ENCODE results near the gene PRPF31. TPM values are rescaled to one million over a fixed set of nuclear protein-coding genes. Genes with fewer than 3 reads are reported as not detected.
"Not testable (repeated sequence)": the region's sequence is repeated elsewhere in the genome, so short reads cannot be mapped to it uniquely, and the experiment has no call there.

Gene PRPF31
- total RNA-seq, 1 experiment from 2014 or later: 92.3 TPM

DNA sequence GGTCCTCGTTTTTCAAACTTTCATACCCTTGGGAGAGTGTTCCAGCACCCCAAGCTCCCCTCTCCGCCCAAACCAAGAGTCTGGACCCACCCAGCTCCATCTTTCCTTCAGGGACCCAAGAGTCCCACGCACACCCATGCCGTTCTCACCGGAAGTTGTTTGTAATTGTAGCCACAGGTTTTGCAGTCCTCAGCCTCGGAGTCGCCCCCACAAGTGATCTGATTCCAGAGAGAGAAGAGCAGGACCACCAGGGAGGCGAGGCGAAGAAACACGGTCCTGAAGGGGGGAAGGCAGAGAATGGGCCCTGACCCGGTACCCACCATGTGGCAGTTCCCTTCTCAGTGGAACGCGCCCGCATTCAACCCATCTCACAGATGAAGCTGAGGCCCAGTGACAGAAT lies 47.3 kb downstream of the PRPF31 start:
- no peak for DNase-seq (ENCODE audit: low read depth)

DNA sequence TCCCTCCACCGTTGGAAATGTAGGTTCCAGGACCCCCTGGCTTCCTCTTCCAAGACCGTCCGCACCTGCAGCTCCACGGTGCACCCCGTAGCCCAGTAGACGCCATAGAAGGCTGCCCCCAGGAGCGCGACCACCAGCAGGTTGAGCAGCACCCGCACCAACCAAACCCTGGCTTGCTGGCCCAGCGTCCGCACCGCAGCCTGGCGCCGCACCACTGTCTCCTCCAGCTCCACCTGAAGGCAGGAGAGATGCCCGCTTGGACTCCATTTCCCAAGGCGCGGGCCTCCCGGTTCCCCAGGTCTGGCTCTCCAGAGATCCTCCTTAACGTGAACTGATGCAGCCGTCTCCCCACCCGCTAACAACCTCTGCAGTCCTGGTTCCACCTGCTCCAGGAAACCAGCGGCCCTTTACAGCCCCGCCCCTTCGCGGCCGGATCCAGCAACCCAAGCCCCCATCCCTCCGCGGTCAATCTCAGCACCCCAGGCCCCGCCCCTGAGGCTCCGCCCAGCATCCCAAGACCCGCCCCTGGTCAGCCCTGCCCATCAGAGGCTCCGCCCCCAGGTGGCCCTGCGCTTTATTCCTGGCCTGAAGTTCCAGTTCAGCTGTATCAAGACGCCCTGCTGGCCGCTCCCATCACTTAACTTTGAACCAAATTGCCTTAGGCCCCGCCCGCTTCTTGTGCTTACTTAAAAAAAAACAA lies 49.0 kb downstream of the PRPF31 start:
- peak; percentile 83 for DNase-seq (ENCODE audit: low read depth)

DNA sequence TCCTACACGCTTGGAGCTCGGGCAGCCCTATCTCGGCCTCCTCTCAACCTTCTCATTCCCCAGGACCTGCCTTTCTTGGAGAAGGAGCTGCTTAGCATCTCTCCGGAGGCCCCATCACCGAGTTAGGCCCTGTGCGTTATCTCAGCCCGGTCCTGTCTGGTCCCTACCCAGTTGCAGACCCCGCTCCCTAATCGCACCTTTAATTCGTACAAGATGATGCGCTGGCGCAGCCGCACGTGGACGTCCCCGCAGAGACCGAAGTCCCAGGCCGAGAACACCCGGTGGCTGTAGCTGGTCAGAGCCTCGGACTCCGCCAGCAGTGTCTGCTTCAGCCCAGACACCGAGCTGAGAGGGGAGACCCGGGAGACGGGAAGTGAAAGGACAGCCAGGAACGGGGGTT lies 49.7 kb downstream of the PRPF31 start:
- DNase-seq (ENCODE audit: low read depth): no peak

DNA sequence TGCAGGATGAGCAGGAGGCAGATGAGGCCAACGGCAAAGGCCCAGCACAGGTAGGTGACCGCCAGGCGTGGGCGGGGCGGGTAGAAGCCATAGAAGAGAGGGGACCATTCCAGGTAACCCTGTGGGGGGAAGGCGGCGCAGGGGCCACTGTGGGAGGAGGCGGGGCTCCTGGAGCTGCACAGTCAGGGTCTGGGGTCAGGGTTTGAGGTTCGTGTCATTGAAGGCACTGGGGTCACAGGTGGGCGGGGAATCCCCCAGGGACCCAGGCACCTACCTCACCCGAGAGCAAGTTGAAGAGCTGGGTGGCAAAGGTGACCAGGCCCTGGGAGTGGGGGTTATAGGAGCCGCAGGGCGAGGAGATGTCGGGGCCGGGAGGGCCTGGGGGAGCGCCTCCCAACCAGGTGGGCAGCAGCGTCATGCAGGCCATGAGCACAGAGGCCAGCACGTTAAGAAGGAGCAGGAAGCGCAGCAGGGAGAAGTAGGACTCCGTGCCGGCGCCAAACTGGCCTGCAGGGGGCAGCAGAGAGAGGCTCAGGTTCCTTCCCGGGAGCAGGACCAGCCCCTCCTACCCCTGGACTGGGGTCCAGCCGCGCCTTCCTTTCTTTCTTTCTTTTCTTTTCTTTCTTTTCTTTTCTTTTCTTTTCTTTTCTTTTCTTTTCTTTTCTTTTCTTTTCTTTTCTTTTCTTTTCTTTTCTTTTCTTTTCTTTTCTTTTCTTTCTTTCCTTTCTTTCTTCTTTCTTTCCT lies 52.8 kb downstream of the PRPF31 start:
- peak; percentile 92 for DNase-seq (ENCODE audit: low read depth)

DNA sequence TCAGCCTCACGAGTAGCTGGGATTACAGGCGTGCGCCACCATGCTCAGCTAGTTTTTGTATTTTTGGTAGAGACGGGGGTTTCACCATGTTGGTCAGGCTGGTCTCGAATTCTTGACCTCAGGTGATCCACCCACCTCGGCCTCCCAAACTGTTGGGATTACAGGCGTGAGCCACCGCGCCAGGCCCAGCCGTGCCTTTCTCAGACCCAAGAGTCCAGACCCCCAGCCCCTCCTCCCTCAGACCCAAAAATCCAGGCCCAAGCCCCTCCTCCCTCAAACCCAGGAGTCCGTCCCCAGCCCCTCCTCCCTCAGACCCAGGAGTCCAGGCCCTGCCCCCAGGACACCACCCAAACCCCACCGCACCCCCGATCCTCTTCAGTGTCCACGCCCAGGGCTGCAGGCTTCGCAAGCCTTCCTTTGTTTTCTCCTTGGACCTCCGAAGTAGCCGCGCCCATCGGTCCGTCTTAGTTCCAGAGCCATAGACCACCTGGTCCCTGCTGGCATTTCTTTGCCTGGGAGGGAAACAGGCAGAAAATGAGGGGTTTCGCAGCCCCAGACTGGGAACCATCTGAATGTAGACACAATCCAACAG lies 53.7 kb downstream of the PRPF31 start:
- DNase-seq (ENCODE audit: low read depth): no peak

DNA sequence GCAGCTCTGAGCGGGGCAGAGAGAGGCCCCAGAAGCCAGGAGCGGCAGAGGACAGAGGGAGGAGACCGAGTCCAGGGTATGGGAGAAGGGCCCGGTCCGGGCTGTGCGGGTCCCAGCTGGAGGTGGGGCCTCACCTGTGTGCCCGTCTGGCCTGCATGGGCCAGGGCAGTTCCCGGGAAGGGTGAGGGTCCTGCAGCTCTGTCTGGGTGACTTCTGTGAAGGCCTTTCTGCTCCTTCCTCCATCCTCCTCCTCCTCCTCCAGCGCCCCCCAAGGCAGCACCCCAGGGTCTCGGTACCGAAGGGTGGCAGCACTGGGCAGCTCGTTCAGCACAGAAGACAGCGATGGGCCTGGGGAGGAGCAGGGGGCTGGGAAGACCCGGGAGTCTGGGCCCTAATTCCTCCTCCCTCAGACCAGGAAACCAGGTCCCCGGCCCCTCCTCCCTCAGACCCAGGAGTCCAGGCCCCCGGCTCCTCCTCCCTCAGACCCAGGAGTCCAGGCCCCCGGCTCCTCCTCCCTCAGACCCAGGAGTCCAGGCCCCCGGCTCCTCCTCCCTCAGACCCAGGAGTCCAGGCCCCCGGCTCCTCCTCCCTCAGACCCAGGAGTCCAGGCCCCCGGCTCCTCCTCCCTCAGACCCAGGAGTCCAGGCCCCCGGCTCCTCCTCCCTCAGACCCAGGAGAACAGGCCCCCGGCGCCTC lies 56.3 kb downstream of the PRPF31 start:
- not testable (repeated sequence) for DNase-seq (ENCODE audit: low read depth)

DNA sequence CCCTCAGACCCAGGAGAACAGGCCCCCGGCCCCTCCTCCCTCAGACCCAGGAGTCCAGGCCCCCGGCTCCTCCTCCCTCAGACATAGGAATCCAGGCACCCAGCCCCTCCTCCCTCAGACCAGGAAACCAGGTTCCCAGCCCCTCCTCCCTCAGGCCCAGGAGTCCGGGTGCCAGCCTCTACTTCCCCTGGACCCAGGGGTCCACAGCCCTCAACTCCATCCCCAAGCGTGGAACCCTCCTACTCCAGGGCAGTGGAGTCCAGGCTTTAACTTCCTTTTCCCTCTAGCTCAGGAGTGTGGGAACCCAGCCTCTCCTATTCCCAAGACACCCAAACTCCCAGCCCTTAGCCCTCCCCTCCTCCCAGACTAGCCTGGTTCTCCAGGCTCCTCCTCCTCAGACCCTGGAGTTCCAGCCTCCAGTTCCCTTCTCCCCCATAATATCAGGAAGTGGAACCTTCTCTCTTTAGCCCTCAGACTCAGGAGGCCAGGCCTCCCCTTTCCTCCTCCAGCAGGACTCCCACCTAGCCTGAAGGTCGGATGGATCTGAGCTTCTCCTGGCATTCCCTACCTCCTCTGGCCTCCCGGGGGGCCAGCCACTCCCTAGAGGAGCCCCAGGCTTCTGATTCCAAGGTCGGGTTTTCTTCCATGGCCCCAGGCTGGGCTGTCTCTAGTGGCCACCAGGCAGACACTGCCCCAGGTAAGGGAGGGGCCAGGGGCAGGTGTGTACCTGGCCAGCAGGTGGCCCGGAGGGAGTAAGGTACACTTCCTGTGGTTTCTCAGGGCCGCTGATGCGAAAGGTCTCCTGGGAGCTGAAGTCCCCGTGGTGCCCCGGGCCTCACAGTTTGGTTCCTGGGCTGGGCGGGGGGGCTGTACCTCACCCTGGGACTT lies 57.2 kb downstream of the PRPF31 start, which contains the start of gene TMC4:
TMC4 (minus strand) TSS at position 690 of the 888 bp plus-strand sequence; CDS start at position 647, 43 bp downstream.
- DNase-seq (ENCODE audit: low read depth): no peak

DNA sequence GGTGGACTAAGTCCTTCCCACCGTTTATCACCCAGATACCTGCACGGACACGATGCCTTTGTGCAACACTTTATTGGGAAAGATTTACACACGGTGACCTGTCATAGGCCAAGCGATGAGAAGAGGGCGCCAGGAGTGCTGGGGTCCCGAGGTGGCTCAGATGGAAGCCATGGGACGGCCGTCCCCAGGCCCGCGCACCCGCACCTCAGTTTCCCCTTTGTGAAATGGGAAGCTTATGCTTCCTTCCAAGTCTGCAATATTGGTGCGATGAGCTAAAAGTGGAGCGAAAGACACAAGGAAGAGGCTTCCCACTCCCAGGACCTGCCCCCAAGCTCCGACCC lies 57.8 kb downstream of the PRPF31 start:
- DNase-seq (ENCODE audit: low read depth): no peak

DNA sequence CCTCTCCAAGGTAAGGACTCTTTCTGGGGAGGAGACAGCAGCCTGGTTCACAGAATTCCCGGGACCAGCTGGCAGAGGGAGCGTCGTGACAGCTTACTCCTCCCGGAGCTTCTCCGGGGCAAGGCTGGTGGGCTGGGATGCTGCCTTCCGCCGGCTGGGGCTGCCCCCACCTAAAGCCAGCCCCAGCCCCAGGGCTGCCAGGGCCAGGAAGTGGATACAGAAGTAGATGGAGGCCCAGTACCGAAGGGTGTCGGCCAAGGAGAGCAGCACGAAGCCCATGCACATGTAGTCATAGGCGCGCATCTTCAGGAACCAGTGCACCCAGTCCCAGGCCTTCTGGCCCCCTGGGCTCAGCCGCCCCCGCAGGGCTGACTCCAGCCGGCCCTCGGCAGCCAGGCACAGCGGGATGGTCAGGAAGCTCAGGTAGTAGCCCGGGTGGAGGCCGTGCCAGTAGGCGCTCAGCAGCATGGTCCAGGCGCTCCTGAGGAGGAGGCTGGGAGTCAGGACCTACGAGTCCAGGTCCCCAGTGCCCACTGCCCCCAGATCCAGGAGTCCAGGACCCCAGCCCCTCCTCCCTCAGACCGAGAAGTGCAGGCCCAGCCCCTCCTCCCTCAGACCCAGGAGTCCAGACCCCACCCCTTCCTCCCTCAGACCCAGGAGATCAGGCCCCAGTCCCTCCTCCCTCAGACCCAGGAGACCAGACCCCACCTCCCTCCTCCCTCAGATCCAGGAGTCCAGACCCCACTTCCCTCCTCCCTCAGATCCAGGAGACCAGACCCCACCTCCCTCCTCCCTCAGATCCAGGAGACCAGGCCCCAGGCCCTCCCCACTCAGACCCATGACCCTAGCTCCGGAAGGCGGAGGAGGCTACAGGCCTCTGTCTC lies 58.6 kb downstream of the PRPF31 start:
- no peak for DNase-seq (ENCODE audit: low read depth)

DNA sequence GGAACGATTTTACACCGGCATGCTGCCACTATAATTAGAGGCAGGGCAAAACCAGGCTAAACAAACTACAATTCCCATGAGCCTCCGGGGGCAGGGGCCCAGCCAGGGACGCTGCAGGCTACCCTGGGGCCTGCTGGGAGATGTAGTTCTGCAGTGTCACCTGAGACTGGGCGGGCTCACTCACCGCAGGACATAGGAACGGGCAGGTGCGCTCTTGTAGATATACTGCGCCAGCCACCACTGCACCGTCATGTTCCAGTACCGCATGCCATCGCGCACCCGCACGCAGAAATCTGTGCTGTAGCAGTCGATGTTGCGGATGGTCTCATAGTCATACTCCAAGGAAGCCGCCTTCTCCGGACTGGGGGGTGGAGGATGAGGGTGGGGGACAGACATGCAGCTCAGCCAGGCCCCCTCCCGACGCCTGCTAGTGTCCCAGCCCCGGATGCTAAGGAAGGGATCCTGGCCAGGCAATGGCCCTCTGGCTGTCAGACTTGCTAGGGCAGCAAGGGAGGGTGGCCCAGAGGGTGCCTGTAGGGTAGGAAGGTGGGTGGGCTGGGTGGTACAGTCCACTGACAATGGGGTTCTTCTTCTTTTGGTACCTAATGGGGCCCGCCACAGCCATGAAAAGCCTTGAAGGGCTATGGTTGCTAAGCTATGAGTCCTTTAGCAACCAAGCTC lies 63.2 kb downstream of the PRPF31 start:
- no peak for DNase-seq (ENCODE audit: low read depth)

DNA sequence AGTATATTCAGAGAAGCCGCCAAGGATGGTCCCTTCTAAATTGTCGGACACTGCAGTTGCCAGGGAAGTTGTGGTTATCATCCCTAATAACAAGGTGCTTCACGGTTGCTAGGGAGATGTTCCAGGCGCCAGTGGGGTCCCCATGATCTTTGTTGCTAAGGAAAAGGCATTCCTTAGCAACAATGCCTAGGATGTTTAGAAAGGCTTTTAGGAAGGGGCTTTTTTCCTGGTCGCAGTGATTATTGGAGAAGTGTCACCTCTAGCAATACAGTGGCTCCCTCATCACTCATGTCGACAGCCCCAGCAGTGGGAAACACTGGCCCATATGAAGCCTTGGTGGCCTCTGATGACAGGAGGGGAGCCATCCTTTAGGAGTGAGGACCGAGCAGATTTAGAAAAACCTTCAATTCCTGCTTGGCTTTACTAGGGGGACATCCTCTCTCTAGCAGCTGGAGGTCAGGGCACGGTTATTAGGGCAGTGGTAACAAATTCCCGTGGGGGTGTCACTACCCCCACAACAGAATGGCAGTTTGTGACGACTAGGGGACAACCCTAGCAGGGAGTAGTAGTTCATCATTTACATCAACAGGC lies 63.8 kb downstream of the PRPF31 start:
- DNase-seq (ENCODE audit: low read depth): no peak

DNA sequence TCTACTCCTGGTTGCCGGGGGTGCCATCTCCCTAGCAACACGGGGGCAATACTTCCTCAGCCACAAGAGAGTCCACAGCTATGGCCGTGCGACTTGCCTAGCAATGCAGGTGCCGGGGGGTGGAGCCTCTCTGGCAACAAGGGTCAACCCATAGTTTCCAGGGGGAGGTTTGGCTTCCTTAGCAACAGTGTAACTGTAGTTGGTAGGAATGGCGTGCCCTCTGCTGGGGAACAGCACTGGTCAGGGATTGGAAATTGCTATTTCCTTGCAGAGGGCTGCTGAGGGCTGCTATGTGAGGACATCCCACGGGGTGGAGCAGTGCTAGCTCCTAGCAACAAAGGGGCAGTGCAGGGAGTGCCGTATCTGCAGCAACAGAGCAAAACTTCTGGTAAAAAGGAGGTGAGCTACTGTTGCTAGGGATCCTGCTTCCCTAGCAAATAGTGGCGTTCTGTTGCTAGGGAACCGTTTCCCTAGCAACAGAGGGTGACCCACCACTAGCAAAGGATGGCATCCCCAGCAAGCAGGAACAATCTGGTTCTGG lies 64.4 kb downstream of the PRPF31 start:
- no peak for DNase-seq (ENCODE audit: low read depth)

DNA sequence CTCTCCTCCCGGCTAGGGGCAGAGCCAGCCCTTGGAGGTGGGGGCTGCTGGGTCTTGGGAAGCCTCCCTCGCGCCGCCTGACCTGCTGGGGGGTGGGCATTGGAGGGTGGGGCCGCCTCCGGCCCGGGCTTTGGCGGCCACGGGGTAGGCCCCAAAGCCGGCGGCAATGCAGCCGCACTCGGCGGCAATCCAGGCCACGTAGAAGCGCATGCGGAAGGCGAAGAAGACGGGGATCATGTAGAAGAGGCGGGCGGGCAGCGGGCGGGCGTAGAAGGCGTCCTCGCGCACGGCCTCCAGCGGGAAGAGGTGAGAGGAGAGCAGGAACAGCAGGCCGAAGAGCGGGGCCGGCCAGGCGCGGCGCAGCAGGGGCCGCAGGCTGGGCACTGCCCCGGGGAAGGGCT lies 65.1 kb downstream of the PRPF31 start:
- no peak for DNase-seq (ENCODE audit: low read depth)

Other genes with a start within 250 kb of the PRPF31 start
- gene MYADM, start 247.9 kb upstream of the PRPF31 start, total RNA-seq (2014; rRNA removed; shearing (Covaris generic)): 11.2 and 19.0 TPM in 2 replicates
- gene PRKCG, start 233.6 kb upstream of the PRPF31 start, total RNA-seq (2014; rRNA removed; shearing (Covaris generic)): not detected in 2 replicates
- 0.29 and 0.54 TPM in 2 replicates for gene CACNG7, start 206.5 kb upstream of the PRPF31 start, total RNA-seq (2014; rRNA removed; shearing (Covaris generic))
- 0.48 and 2.9 TPM in 2 replicates for gene CACNG8, start 152.8 kb upstream of the PRPF31 start, total RNA-seq (2014; rRNA removed; shearing (Covaris generic))
- 1.0 and 9.3 TPM in 2 replicates for gene CACNG6, start 124.1 kb upstream of the PRPF31 start, total RNA-seq (2014; rRNA removed; shearing (Covaris generic))
- not detected in 2 replicates for gene VSTM1, start 51.9 kb upstream of the PRPF31 start, total RNA-seq (2014; rRNA removed; shearing (Covaris generic))
- not detected in 2 replicates for gene TARM1, start 34.4 kb upstream of the PRPF31 start, total RNA-seq (2014; rRNA removed; shearing (Covaris generic))
- 0.27 and 0.74 TPM in 2 replicates for gene OSCAR, start 15.0 kb upstream of the PRPF31 start, total RNA-seq (2014; rRNA removed; shearing (Covaris generic))
- 17.4 and 34.1 TPM in 2 replicates for gene NDUFA3, start 12.9 kb upstream of the PRPF31 start, total RNA-seq (2014; rRNA removed; shearing (Covaris generic))
- 60.2 and 101 TPM in 2 replicates for gene TFPT, start 97 bp upstream of the PRPF31 start, total RNA-seq (2014; rRNA removed; shearing (Covaris generic))
- gene CNOT3, start 22.0 kb downstream of the PRPF31 start, total RNA-seq (2014; rRNA removed; shearing (Covaris generic)): 10.9 and 14.0 TPM in 2 replicates
- gene LENG1, start 44.0 kb downstream of the PRPF31 start, total RNA-seq (2014; rRNA removed; shearing (Covaris generic)): 15.6 and 21.3 TPM in 2 replicates
- 0.06 TPM in 1 of 2 replicates, not detected in the other for gene TMC4, start 57.4 kb downstream of the PRPF31 start, total RNA-seq (2014; rRNA removed; shearing (Covaris generic))
- gene MBOAT7, start 73.8 kb downstream of the PRPF31 start, total RNA-seq (2014; rRNA removed; shearing (Covaris generic)): 74.9 and 89.3 TPM in 2 replicates
- gene TSEN34, start 75.6 kb downstream of the PRPF31 start, total RNA-seq (2014; rRNA removed; shearing (Covaris generic)): 88.1 and 141 TPM in 2 replicates
- gene RPS9, start 85.1 kb downstream of the PRPF31 start, total RNA-seq (2014; rRNA removed; shearing (Covaris generic)): 2,362 and 2,452 TPM in 2 replicates
- not detected in 2 replicates for gene LILRB3, start 107.3 kb downstream of the PRPF31 start, total RNA-seq (2014; rRNA removed; shearing (Covaris generic))
- gene LILRA6, start 127.0 kb downstream of the PRPF31 start, total RNA-seq (2014; rRNA removed; shearing (Covaris generic)): not detected in 2 replicates
- not detected in 2 replicates for gene LILRB5, start 141.5 kb downstream of the PRPF31 start, total RNA-seq (2014; rRNA removed; shearing (Covaris generic))
- not detected in 2 replicates for gene LILRB2, start 165.4 kb downstream of the PRPF31 start, total RNA-seq (2014; rRNA removed; shearing (Covaris generic))
- gene LILRA5, start 197.4 kb downstream of the PRPF31 start, total RNA-seq (2014; rRNA removed; shearing (Covaris generic)): not detected in 2 replicates
- not detected in 2 replicates for gene LILRA4, start 223.4 kb downstream of the PRPF31 start, total RNA-seq (2014; rRNA removed; shearing (Covaris generic))
- gene LAIR1, start 249.2 kb downstream of the PRPF31 start, total RNA-seq (2014; rRNA removed; shearing (Covaris generic)): not detected in 2 replicates